SK-N-SH (cell line): Measurements from ENCODE around the gene SBSN. TPM values are rescaled to one million over a fixed set of nuclear protein-coding genes. Genes with fewer than 3 reads are reported as not detected.

Source experiments
- CTCF ChIA-PET: fragments of 300-600, 350-600 bp; formaldehyde crosslinking; extraction: SDS; loops from one replicate; lab custom pipeline; 2021; lab: Yijun Ruan, JAX
- POLR2A ChIA-PET: fragments of 350-600 bp; sonication (Branson Sonifier 250); formaldehyde crosslinking; extraction: SDS; loops from one replicate; lab custom pipeline; 2020; ENCODE audit warnings: antibody characterized with exemption, inconsistent platforms; lab: Yijun Ruan, JAX
- DNase-seq: peaks from one replicate; pipeline ENCODE4 v3.0.0; 2012
- H2AFZ ChIP-seq: fragments of 200-600 bp; sonication (generic); 2 replicates; pipeline ENCODE4 v1.8.1; 2016; ENCODE audit warnings: antibody characterized with exemption, mild to moderate bottlenecking, low read depth
- H3F3A ChIP-seq: fragments of 200-600 bp; sonication (generic); replicated peaks from 2 replicates; pipeline ENCODE3; 2016; ENCODE audit warnings: antibody characterized with exemption, mild to moderate bottlenecking; ENCODE audit not compliant: insufficient read depth
- H3K27ac ChIP-seq, 2 experiments: fragments of 200-500 bp in 1 of 2; fragments of 200-600 bp in 1 of 2; sonication (Bioruptor generic) in 1 of 2; sonication (generic), shearing (Covaris generic) in 1 of 2; 2 replicates each; pipeline versions ENCODE4 v1.5.1 to v1.6.1; 2014 to 2016; ENCODE audit warnings: low read depth in 2 of 2, inconsistent platforms in 1 of 2, low read length in 1 of 2, mild to moderate bottlenecking in 1 of 2, mixed read lengths in 1 of 2
- H3K27me3 ChIP-seq: fragments of 200-600 bp; sonication (generic), shearing (Covaris generic); 2 replicates; pipeline ENCODE4 v1.6.1; 2016; ENCODE audit warnings: mixed run types; ENCODE audit not compliant: insufficient read depth
- H3K36me3 ChIP-seq, 2 experiments: fragments of 200-500 bp in 1 of 2; fragments of 200-600 bp in 1 of 2; sonication (Bioruptor generic) in 1 of 2; sonication (generic) in 1 of 2; replicated peaks in 1 of 2; 2 replicates each; pipeline versions ENCODE3 to v1.5.1; 2014 to 2016; ENCODE audit warnings: low read length in 1 of 2, mild to moderate bottlenecking in 1 of 2; ENCODE audit not compliant: insufficient read depth in 2 of 2, control insufficient read depth in 1 of 2
- H3K4me1 ChIP-seq, 2 experiments: fragments of 200-500 bp in 1 of 2; fragments of 200-600 bp in 1 of 2; sonication (Bioruptor generic) in 1 of 2; sonication (generic), shearing (Covaris generic) in 1 of 2; 2 replicates each; pipeline versions ENCODE4 v1.5.1 to v1.6.1; 2014 to 2016; ENCODE audit warnings: low read depth in 1 of 2, low read length in 1 of 2, mixed run types in 1 of 2; ENCODE audit not compliant: insufficient read depth in 2 of 2, control insufficient read depth in 1 of 2
- H3K4me2 ChIP-seq: fragments of 200-600 bp; sonication (generic), shearing (Covaris generic); 2 replicates; pipeline ENCODE4 v1.6.1; 2017; ENCODE audit warnings: mixed run types
- H3K4me3 ChIP-seq, 2 experiments: fragments of 200-500 bp in 1 of 2; fragments of 200-600 bp in 1 of 2; sonication (Bioruptor generic) in 1 of 2; sonication (generic), shearing (Covaris generic) in 1 of 2; 2 replicates each; pipeline versions ENCODE4 v1.5.1 to v1.8.1; 2014 to 2016; ENCODE audit warnings: low read depth in 2 of 2, inconsistent platforms in 1 of 2, low read length in 1 of 2, mild to moderate bottlenecking in 1 of 2, mixed read lengths in 1 of 2, moderate library complexity in 1 of 2
- H3K79me2 ChIP-seq: fragments of 200-600 bp; sonication (generic); 2 replicates; pipeline ENCODE4 v1.8.1; 2017; ENCODE audit warnings: mild to moderate bottlenecking; ENCODE audit not compliant: insufficient read depth
- H3K9ac ChIP-seq: fragments of 200-600 bp; sonication (generic); 2 replicates; pipeline ENCODE4 v1.6.1; 2017; ENCODE audit warnings: mixed run types
- H3K9me2 ChIP-seq: fragments of 200-600 bp; sonication (generic); 2 replicates; pipeline ENCODE4 v1.6.1; 2017; ENCODE audit warnings: mixed run types
- H3K9me3 ChIP-seq: fragments of 200-600 bp; sonication (generic); 2 replicates; pipeline ENCODE4 v1.6.1; 2017; ENCODE audit warnings: mixed run types, mild to moderate bottlenecking, moderate library complexity
- H4K20me1 ChIP-seq: fragments of 200-600 bp; sonication (generic); 2 replicates; pipeline ENCODE4 v1.6.1; 2017; ENCODE audit warnings: mild to moderate bottlenecking, mixed run types; ENCODE audit not compliant: insufficient read depth
- ELF1 ChIP-seq: IDR thresholded peaks from 2 replicates; pipeline ENCODE4 v1.4.0; 2012
- EZH2phosphoT487 ChIP-seq: fragments of 200-600 bp; sonication (generic); IDR thresholded peaks from 2 replicates; pipeline ENCODE4 v1.6.1; 2017; ENCODE audit warnings: low read depth, mixed run types, mild to moderate bottlenecking, antibody characterized with exemption, moderate library complexity, borderline replicate concordance
- FOSL2 ChIP-seq: IDR thresholded peaks from 2 replicates; pipeline ENCODE4 v1.4.0; 2012; ENCODE audit warnings: low read depth, mild to moderate bottlenecking, moderate library complexity, borderline replicate concordance
- FOXJ3 ChIP-seq: sonication (generic); formaldehyde crosslinking; IDR thresholded peaks from 2 replicates; pipeline ENCODE4 v1.5.1; 2020; ENCODE audit warnings: mild to moderate bottlenecking, missing genetic modification reagents
- GATA2 ChIP-seq: sonication (generic); formaldehyde crosslinking; IDR thresholded peaks from 2 replicates; pipeline ENCODE4 v1.5.0; 2020; ENCODE audit warnings: mild to moderate bottlenecking, missing genetic modification reagents
- MEF2A ChIP-seq: IDR thresholded peaks from 2 replicates; pipeline ENCODE4 v1.4.0; 2012; ENCODE audit warnings: low read depth, borderline replicate concordance
- NRF1 ChIP-seq: IDR thresholded peaks from 2 replicates; pipeline ENCODE4 v1.6.1; 2012; ENCODE audit warnings: low read depth, mild to moderate bottlenecking, low read length
- RAD21 ChIP-seq: IDR thresholded peaks from 2 replicates; pipeline ENCODE4 v1.6.1; 2012; ENCODE audit warnings: mild to moderate bottlenecking, low read length
- RCOR1 ChIP-seq: fragments of 150-350 bp; IDR thresholded peaks from 2 replicates; pipeline ENCODE4 v1.6.1; 2017; ENCODE audit warnings: antibody characterized with exemption, low read length
- RXRA ChIP-seq: IDR thresholded peaks from 2 replicates; pipeline ENCODE4 v1.4.0; 2012; ENCODE audit warnings: low read depth, mild to moderate bottlenecking, borderline replicate concordance
- TCF12 ChIP-seq: IDR thresholded peaks from 2 replicates; pipeline ENCODE4 v1.4.0; 2012
- WGBS: methylation state at CpG from one replicate; pipeline ENCODE4 v1.1.6; 2017; ENCODE audit warnings: low lambda C conversion rate; 5-methylcytosine and 5-hydroxymethylcytosine counted together
- polyA plus RNA-seq, 3 experiments: library from polyadenylated mRNA; depleted of rRNA; stranded (reverse); fragments of >200 nt; gene quantifications; 2 replicates each; pipeline ENCODE4 v1.2.3, GENCODE V29; 2012
- TF ChIP-seq, protein P1 (sequence below): IDR thresholded peaks from 2 replicates; pipeline ENCODE4 v1.4.0; 2012; ENCODE audit warnings: low read depth
- TF ChIP-seq, protein P2 (sequence below): IDR thresholded peaks from 2 replicates; pipeline ENCODE4 v1.4.0; 2012; ENCODE audit warnings: low read depth, borderline replicate concordance
- TF ChIP-seq, protein P3 (sequence below): IDR thresholded peaks from 2 replicates; pipeline ENCODE4; 2012

Gene SBSN
- polyA plus RNA-seq, 1 of the 3 experiments (the other 2 are of a cell fraction), result 0.25 TPM

- H2AFZ ChIP-seq, result no peak overlapping the region
- H3K9me3 ChIP-seq, result no peaks in the 10 kb centered on the region
- WGBS, result 30% methylated on average over 5 of the region's 6 CpGs
- no peaks in the 10 kb centered on the region for H4K20me1 ChIP-seq
- DNase-seq, result no peak
- H3K4me2 ChIP-seq, result no peak overlapping the region
- H3F3A ChIP-seq, result no peaks in the 10 kb centered on the region
- H3K9ac ChIP-seq, result no peak overlapping the region
- H3K79me2 ChIP-seq, result no peaks in the 10 kb centered on the region
- ChIA-PET CTCF (interaction anchor here (1.1 to 2.8 kb wide), 2 partner anchors 12 to 50 kb away, joined by 3 to 16 read pairs; no protein-coding TSS in a partner anchor), POLR2A (interaction anchor here (0.6 kb wide), 1 partner anchor 75 kb away, joined by 4 read pairs; no protein-coding TSS in a partner anchor)
- H3K27me3 ChIP-seq, result peaks cover 64% of the 10 kb centered on the region
- no peak overlapping the region for H3K4me3 ChIP-seq
- peaks cover 0 to 11% of the 10 kb centered on the region in 2 experiments; a peak in 1 of 4 replicates for H3K4me1 ChIP-seq
- TF ChIP-seq ELF1 (no peak), RXRA (no peak), RCOR1 (no peak), EZH2phosphoT487 (no peak), FOSL2 (no peak), MEF2A (no peak)
- TF ChIP-seq, protein P1, sequence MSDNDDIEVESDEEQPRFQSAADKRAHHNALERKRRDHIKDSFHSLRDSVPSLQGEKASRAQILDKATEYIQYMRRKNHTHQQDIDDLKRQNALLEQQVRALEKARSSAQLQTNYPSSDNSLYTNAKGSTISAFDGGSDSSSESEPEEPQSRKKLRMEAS, result no peak
- no peaks in the 10 kb centered on the region for H3K36me3 ChIP-seq
- no peaks in the 10 kb centered on the region for H3K9me2 ChIP-seq
- no peak overlapping the region for H3K27ac ChIP-seq
Measured at GRCh38 chr19:35560677-35561076, 32.6 kb upstream of the SBSN start.

DNA sequence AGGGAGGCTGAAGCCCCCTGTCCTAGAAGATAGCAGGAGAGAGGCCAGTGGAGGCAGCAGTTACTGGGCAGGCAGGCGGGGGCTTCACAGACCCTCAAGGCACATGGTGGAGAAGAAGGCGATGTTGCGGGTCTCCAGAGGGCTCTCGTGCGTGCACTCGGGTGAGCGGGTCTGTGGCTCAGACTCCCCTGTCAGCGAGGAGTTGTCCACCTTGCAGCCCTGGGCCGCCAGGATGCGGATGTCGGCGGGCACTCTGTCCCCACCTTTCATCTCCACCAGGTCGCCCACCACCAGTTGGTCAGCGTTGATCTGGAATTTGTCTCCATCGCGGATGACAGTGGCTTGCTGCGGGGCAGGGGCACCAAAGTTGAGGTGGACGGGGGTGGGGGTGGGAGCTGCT lies 32.2 kb upstream of the SBSN start:
- 38% methylated on average over 14 of the region's 18 CpGs for WGBS
- POLR2A ChIA-PET, result no interaction called here
- Histone ChIP-seq H3F3A (no peaks in the 10 kb centered on the region), H3K9me2 (no peaks in the 10 kb centered on the region), H3K9me3 (no peaks in the 10 kb centered on the region), H4K20me1 (no peaks in the 10 kb centered on the region), H2AFZ (no peak overlapping the region), H3K9ac (no peak overlapping the region), H3K4me2 (no peak overlapping the region), H3K36me3 (no peaks in the 10 kb centered on the region), H3K4me3 (no peak overlapping the region), H3K27me3 (peaks cover 64% of the 10 kb centered on the region), H3K79me2 (no peaks in the 10 kb centered on the region), H3K4me1 (peaks cover 0 to 11% of the 10 kb centered on the region in 2 experiments; a peak in 1 of 4 replicates), H3K27ac (no peak overlapping the region)
- no peak for DNase-seq
- TF ChIP-seq, protein P2, sequence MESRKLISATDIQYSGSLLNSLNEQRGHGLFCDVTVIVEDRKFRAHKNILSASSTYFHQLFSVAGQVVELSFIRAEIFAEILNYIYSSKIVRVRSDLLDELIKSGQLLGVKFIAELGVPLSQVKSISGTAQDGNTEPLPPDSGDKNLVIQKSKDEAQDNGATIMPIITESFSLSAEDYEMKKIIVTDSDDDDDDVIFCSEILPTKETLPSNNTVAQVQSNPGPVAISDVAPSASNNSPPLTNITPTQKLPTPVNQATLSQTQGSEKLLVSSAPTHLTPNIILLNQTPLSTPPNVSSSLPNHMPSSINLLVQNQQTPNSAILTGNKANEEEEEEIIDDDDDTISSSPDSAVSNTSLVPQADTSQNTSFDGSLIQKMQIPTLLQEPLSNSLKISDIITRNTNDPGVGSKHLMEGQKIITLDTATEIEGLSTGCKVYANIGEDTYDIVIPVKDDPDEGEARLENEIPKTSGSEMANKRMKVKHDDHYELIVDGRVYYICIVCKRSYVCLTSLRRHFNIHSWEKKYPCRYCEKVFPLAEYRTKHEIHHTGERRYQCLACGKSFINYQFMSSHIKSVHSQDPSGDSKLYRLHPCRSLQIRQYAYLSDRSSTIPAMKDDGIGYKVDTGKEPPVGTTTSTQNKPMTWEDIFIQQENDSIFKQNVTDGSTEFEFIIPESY, result no peak
- TF ChIP-seq, protein P1, result no peak
- no peak for TF ChIP-seq FOSL2
- TF ChIP-seq GATA2 (CRISPR knock-in tag), result no peak
- TF ChIP-seq NRF1, result no peak
- no peak for TF ChIP-seq FOXJ3
- no peak for TF ChIP-seq RCOR1
- TF ChIP-seq TCF12, result no peak
- TF ChIP-seq, protein P3, sequence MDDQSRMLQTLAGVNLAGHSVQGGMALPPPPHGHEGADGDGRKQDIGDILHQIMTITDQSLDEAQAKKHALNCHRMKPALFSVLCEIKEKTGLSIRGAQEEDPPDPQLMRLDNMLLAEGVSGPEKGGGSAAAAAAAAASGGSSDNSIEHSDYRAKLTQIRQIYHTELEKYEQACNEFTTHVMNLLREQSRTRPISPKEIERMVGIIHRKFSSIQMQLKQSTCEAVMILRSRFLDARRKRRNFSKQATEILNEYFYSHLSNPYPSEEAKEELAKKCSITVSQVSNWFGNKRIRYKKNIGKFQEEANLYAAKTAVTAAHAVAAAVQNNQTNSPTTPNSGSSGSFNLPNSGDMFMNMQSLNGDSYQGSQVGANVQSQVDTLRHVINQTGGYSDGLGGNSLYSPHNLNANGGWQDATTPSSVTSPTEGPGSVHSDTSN, result no peak
- no peak for TF ChIP-seq RAD21
- CTCF ChIA-PET, result interaction anchor here (1.1 to 2.8 kb wide), 2 partner anchors 12 to 50 kb away, joined by 3 to 16 read pairs; no protein-coding TSS in a partner anchor
